EH (cell line): ENCODE results near the gene GSAP.

Experiments used
- DNase-seq: peaks from one replicate; pipeline ENCODE4 v3.0.0-alpha.2; 2015; ENCODE audit warnings: low read depth

GSAP gene

DNA sequence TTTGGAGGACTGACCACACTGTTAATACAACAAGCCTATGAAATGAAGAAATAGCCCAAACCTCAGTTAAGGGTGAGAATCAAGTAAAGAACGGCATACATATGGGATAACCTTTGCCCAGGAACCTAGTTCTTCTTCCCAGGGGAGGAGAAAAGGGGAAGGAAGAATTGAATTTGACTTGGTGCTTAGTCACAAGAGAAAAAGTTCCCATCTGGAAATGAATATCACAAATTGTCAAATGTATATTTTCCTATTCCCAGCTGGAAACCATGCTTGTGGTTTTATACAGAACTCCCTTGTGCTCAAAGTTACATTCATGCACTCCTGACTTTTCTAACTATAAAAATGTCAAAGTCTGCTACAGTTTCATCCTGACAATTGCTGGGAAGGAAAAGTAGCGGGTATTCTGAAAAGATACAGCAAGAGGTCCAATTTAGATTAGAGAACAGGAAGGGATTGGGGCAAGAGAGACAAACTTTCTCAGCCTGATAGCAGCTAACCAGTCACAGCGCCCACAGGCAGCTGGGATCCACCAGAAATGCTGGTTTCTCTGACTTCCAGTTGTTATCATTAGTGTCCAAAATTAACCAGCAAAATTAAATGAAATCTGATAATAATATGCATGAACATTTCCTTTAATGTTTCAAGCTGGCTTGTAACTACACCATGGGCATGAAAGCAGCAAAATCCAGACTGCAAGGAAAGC lies 18.6 kb upstream of the GSAP start:
- DNase-seq, result peak; percentile 56

DNA sequence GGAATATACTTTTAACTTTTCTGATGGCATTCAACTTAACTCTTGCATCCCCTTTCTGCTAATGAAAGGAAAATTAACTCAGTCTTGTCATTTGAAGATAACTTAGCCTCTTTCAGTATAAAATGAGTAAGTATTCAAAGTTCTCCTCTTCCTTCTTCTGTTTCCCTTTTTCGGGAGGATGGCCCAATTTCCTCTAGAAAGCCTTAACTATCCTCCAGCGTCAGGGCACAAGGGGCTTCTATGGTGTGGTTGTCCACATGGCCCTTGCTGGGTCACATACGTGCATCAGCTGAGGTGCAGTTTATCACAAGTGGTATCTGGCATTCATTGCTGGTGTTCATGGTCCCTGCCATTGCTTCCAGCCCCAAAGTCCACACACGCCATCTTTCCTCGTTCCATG lies 17.8 kb upstream of the GSAP start:
- no peak for DNase-seq

DNA sequence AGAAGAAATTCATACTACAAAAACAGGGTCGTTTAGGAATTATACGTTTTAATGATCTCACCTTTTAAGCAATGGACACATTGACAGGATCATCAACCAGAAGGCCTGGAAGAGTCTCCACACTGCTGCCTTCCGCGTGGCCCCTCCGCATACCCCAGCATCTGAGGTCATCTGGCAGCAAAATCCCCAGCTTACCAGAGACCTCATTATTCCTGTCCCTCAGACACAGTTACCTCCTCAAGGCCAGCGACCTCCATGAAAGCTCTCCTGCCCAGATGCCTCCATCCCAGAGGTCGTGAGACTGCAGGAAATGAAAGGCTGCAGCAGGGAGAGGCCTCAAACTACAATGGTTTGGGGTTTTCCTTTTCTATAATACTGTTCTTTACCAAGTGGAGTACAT lies 14.8 kb upstream of the GSAP start:
- DNase-seq, result no peak

DNA sequence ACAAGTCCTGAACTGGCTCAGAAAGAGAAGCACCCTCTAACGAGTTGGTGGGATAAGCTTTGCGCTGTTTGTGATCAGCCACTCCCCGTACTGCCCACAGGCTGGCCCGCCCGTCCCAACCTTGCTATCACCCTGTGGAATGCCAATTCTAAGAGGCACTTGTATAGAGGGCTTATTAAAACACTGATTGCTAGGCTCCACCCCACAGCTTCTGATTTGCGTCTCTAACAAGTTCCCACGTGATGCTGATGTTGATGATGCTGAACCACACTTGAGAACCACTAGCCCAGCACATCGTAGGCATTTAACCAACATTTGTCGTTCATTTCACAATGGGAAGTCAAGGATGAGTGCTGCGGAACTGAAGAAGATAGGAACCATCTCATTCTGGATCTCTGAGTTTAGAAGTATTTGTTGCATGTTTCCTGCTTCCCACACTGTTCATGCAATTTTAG lies 12.7 kb upstream of the GSAP start:
- DNase-seq, result no peak

DNA sequence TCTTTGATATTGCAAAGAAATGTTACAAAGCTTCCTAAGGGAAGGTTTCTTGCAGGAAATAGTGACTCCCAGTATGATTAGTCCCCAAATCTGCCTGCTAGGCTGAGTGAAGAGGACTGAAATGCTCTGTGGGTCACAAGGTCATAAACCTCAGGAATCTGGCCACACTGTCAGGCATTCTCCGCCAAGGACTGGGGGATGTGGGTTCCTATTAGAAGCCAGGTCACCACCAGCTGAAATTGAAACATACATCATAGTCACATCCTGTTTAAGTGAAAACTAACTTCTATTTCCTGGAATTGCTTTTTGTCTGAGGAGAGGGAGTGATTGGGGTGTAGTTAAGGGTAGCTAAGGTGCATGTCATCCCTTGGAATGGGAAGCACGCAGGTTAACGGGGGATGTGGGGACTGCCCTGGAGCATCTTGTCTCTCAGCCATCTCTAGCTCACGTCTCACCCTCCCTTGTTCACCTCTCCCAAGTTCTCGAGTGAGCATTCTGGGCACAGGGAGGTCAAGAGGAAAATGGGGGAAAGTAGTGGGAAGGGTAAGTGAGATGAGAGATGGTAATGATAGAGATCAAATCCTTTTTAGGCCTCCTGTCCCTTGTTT lies 12.0 kb upstream of the GSAP start:
- DNase-seq, result peak; percentile 89

DNA sequence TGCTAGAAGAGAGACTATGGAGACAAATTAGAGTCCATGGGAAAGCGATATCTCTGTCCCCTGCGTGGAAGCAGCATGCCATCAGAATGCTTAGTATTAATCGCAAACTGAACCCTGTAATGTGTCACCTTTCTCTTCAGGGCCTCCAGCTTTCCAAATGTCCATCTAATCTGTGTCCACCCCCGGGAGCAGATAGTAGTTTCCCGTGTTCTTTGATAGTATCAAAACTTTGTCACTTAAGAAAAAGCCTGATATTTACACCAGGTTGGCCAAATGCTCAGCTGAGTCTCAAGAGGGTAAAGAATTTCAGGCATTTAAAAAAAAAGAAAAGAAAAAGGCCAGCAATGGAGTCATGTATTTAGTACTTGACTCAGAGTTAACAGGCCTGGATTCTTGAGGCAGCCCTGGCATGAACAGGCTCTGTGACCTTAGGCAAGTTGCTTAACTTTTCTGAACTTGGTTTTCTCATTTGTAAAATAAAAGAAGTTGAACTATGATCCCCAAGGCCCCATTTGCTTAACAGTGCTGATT lies 10.4 kb upstream of the GSAP start:
- peak; percentile 80 for DNase-seq

DNA sequence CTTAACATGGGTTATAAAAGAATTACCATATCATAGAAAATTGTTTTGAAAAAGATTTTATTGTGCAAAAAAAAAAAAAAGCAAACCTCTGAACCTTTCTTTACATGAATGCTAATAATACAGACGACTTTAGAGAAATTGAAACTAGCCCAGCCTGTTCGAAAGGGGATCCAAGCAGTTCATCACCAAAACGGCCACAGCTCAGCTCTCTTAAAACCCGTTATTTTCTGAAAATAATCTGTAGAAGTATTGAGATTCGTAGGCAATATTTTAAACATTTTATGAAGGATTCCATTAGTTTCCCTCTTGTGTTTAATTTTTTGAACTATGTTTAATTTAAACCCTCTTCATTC lies 9.9 kb upstream of the GSAP start:
- DNase-seq, result no peak

DNA sequence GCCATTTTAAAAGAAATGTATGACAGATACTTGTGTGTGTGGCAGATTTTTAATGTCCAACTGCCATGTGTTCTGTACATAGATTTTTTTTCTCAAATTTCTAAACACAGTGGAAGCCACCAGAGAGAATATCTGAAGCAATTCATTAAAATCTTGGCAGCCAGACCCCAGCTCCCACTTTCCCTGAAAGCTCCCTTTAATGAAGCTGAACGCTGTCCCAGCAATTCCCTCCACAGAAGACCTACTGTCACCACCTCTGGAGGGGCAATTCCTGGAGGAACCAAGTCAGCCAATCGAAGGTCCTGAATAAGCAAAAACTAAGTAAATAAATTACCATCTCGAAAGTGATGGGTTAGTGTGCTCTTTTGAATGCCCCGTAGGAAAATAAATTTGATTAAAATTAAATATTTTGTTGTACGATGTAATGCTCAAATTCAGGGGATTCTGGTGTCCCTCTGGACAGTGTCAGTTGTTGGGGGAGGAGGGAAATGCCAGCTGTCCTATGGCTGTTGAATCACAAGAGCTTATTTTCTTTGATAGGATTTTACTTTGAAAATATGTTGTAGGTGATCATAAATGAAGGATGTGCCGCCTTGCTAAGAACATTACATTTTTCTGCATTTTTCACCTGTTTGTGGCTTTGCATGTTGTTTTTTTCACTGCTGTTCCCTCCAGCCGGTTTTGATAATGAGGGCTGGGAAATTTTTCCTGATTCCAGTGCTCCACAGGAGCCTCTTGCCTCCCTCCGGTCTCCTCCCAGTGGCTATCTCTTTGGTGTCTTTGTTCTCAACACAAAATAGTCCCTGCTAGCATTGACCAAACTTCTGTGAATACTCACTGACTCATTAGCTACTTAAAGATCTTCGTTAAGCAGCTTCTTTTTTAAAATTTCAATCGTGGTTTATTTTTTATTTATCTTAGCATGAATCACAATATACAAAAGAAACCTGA lies 9.2 kb upstream of the GSAP start:
- peak; percentile 74 for DNase-seq

DNA sequence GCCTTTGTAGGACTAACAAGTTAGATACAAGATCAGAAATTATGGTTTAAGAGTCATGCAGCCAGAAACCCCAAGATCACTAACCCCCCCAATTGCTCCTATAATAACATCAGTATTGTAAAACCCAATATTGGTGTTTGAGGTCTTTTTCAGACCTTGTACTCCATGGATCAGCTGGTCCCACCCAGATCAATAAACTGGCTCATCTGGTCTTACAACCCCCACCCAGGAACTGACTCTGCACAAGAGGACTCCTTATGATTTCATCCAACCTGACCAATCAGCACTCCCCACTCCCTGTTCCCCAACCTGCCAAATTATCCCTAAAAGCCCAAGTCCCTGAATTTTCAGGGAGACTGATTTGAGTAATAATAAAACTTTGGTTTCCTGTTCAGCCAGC lies 6.4 kb upstream of the GSAP start:
- DNase-seq, result no peak

DNA sequence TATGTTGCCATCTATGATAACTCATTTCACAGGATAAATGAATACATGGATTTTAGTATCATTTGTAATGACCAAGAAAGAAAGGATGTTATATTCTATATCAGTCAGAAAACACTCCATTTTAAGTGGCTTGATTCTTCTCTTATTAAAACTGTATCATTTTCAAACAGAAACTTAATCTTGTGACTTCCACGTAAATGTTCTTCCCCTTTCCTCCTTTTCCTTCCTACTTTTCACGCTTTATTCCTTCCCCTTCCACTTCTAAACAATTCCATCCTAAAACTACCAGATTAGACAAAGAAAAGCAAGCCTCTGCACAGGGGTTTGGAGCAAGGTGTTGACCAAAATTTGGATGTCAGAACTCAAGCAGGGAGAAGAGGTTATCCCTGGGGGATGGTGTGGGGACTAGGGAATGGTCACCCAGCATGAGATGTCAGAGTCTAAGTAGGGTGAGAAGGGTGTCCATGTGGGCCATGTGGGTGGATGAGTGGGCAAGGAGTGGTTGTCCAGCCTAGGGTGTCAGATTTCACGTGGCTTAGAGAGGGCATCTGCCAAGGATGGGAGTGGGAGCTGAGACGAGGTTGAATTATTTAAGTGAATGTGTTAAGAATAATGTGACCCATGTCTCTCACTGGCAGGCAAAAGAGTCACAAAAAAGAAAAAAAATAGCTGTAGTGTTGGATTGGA lies 5.0 kb upstream of the GSAP start:
- DNase-seq, result no peak

DNA sequence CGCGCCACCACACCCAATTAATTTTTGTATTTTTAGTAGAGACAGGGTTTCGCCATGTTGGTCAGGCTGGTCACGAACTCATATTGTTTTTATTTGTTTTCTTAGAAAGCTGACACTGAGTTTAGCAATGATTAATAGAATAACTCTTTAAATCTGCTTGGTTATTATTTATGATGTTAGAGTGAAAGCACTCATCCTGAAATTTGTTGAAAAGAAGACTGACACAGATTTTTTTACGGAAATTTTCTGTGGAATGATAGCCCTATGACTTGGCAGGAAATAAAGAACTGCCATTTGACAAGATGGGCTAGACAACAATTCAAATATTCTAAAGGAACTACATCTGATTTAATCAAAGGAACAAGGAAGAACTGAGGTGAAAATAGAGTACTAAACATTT lies 4.3 kb upstream of the GSAP start:
- no peak for DNase-seq

DNA sequence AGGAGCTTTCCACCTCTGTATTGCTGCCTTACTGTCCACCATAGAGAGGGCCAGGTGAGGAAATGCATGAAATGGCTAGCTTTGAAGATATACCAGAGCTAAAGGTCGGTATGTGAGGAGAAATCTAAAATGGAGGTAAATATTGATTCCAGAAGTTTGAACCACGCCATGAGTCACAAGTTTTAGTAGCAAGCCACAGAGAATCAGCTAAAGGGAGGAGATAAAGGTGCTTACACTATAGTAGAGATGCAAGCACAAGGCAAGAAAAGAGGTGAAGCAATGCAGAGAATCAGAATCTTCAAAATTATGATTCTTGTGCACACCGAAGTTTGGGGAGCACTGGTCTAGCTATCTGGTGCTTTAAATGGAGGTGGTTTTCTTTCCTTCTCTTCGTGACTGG lies 3.0 kb upstream of the GSAP start:
- no peak for DNase-seq

DNA sequence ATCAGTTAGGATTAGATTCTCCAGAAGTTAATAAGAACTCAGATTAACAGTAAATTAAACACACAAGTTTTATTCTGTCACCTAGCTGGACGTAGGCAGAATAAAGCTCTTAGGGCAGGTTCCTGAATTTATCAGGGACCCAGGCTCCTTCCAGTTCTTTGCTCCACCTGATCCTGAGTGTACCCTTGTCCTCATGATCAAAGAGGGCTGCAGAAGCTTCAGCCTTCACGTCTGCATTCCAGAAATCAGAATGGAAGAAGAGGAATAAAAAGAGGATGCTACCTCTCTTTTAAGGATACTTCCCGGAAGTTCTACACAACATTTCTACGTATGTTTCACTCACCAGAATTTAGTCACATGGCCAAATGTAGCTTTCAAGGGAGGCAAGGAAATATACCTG lies 1.7 kb upstream of the GSAP start:
- no peak for DNase-seq

DNA sequence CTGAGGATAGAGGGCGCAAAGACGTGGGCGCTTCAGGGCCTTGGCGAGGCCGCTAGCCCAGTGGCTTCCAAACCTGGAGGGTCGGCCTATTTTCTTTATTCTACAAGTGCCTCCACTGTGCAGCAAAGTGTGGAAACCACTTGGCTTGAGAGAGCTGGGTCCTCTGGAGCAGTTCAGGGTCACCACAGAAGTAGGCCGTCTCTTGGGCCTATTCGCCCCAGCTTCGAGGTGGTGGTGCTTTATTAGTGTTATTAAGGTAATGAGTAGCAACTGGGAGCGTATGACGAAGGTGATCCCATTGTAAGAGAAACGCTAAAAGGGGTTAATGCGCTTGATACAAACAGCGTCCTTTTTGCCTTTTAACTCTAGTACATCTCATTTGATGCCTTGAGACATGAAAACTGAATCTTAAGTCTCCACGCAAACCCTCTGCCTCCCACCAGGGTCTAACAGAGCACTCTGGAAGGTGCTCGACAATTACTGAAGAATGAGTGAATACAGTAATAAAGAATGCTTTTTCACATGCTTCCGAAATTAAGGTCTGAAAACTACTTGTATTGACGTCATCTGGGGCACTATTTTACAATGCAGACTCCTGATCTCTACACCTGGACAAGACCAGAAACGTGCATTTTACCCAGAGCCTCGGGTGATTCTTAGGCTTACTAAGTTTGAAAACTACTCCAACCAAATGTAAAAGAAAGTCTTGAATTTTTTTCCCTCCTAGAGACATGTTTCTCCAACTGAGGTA lies 647 bp upstream of the GSAP start:
- DNase-seq, result no peak

DNA sequence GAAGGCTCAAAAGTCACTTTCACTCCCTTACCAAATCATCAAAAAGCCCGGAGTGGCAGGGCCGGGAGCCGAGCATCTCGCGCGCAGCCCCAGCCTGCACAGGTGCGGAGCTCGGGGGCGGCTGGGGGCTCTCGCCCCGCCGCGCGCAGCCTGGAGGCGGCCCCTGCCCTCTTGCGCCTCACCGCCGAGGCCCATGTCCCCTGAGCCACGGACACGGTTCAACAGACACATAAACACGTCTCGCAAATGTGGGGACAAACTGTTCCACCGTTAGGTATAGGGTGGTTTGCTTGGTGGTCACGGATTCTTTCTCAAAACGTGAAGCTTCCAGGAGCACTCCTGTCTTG lies 700 bp downstream of the GSAP start:
- no peak for DNase-seq

DNA sequence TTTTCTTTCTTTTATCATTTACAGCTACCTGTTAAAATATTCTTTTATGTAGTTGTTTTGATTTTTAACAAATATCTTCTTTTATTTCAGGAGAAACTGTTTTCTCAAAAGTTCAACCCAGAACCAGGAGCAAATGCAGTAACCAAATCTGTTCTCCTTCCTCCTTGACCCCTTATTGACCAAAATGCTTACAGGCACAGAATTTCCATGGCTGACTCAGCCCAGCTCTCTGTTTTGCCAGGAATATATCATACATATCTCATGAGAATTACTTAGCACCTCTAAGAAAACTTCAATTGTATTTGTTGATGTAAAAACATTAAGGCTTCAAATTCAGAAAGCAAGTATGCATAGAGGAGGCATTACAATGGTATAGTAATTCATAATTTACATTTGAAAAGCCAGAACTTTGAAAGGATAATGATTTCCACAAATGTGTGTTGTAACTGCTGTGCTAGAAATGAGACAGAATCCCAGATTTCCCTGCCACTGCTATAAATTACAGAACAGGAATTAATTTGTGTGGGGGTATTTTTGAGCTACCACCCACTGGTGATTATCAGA lies 2.2 kb downstream of the GSAP start:
- peak; percentile 19 for DNase-seq

DNA sequence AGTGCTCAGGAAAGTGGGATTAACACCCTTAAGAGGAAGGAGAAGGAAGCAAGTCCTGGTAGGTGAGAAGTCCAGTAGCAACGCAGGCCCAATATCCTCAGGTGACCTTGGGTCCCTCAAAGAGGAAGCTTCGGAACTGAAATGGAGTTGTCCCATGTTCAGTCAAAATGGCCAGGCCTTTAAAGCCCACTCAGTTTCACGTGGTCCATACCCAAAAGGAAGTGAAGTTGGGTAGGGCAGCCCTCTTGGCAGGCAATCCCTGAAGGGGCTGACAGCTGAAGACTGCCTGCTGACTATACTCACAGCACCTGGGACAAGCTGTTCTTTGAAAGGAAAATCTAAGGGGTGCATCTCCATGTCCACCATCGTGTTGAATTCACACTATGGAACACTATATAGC lies 3.0 kb downstream of the GSAP start:
- no peak for DNase-seq

DNA sequence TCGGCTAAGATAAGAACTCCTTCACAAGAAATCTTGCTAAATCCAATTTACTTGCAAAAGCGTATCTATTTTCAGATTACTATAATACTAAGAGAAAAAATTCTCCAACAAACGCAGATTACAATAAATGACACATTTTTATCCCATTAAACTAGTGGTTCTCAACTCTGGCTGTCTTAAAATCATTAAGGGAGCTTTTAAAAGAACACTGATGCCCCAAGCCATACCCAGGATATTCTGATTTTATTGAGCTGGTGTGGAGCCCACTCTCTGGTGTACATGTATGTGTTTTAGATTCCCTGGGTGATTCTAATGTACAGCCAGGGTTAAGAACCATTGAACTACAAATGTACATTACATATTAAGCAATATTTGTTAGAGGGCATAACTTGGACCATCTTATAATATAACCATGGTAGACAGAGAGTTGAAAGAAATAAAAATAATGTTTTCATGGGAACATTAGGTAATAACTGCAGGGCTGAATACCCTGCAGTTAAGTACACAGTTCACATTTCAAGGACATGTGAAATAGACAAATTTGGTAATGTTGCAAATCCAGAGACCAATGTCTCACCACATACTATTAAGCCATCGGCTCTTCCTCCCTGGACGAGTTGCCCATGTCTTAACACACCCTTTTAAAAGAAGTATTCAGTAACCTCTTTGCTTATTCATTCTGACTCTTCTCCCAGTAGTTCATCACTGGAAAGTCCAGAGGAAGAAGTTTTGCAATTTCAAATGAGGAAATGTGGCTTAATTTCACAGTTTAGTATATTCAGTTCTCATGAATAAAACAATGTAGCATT lies 6.2 kb downstream of the GSAP start:
- DNase-seq, result peak; percentile 78

DNA sequence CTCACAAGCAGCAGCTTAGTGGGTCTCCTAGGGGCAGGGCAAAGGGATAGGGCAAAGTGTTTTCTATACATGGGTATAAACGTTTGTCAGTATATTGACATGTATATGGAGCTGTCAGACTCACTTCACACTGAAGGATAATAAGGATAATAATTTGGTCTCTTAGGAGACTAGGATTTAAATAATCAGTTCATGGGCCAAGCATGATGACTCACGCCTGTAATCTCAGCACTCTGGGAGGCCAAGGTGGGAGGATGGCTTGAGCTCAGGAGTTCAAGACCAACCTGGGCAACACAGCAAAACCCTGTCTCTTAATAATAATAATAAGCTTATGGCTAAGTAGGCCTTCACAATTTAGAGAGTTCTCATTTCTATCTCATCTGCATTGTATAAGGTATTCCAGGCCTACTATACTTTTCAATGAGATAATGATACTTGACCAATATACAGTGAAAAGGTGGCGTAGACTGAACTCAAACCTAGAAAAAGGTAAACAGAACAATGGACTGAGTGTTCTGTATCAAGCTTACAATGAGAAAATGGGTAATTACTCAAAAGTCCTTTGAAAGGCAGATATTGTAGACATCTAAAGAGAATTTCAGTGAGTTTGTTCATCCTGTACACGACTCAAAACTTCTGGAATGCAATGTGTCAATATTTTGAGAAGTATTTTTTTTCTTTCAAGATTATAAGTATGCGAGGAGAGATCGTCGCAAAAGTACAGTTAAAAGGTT lies 7.0 kb downstream of the GSAP start:
- DNase-seq, result peak; percentile 52

DNA sequence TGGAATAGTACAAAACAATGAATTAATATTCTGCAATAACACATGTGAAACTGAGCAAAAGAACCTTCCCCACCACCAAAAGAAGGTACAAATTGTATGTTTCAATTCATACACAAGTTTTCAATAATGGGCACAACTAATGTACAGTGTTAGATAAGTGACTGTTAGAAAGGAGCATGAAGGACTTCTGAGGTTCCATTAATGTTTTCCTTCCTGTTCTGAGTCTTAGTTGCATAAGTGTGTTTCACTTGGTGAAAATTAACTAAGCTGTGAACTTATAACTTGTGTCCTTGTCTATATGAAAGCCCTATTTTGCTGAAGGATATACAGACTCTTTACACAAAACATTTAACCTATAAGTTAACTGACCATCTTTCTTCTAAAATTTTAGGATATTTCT lies 8.2 kb downstream of the GSAP start:
- DNase-seq, result no peak
